ENCODE data around the gene KNTC1. TPM values are rescaled to one million over a fixed set of nuclear protein-coding genes. Genes with fewer than 3 reads are reported as not detected.

The KNTC1 gene
- total and polyA plus RNA-seq, 2 of the 13 experiments (the other 11 are each of a cell fraction or from before 2014, with no cell fraction given): 45.1 to 57.6 TPM

DNA sequence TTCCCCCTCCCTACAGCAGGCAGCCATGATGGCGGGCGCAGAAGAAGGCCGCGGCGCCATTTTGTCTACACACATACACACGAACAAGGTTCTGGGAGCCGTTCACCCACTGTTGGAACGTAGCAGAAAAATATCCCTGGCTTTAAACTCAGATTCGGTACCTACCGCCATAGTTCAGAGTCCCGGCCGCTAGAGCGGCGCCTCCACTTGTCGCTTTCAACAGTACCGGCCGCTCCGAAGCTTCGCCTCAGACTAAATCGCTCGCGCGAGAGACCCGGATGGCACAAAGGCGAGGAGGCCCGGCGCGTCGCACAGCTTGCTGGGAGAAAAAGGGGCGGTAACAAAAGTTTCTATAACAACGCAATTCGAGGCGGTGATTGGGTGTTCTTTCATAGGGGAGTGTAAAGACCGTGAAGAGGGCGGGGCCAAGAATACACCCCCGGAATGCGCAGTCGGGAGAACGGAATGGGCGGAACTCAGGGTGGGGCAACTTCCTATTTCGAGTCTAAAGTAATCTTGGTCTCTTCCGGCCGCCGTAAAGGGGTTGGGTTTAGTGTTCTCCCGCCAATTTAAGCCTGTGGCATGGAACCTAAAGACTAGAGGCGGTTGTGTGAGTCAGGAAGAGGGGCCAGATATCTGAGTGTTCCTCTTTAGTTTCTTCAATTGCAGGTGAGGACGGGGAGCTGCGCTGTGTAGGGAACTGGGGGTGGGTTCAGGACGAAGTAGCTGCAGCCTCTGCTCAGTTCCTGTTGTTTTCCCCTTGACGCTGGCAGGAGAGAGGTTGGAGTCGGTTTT is at the start of gene KNTC1, which contains the start of gene RSRC2 (continued):
- TF ChIP-seq, protein P1, sequence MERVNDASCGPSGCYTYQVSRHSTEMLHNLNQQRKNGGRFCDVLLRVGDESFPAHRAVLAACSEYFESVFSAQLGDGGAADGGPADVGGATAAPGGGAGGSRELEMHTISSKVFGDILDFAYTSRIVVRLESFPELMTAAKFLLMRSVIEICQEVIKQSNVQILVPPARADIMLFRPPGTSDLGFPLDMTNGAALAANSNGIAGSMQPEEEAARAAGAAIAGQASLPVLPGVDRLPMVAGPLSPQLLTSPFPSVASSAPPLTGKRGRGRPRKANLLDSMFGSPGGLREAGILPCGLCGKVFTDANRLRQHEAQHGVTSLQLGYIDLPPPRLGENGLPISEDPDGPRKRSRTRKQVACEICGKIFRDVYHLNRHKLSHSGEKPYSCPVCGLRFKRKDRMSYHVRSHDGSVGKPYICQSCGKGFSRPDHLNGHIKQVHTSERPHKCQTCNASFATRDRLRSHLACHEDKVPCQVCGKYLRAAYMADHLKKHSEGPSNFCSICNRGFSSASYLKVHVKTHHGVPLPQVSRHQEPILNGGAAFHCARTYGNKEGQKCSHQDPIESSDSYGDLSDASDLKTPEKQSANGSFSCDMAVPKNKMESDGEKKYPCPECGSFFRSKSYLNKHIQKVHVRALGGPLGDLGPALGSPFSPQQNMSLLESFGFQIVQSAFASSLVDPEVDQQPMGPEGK (CRISPR knock-in tag; IDR thresholded peaks at IDR 0.05): peak; percentile 74
- TF ChIP-seq PHF8 (CRISPR knock-in tag; IDR thresholded peaks at IDR 0.05) (peak; percentile 96), BCL3 (CRISPR knock-in tag; IDR thresholded peaks at IDR 0.05) (no peak), ELF3 (CRISPR knock-in tag; IDR thresholded peaks at IDR 0.05) (peak; percentile 68), TCF7L2 (IDR thresholded peaks at IDR 0.05; ENCODE audit: low read depth, low read length) (no peak), ZNF883 (CRISPR knock-in tag; IDR thresholded peaks at IDR 0.05; ENCODE audit: not compliant biosample characterization) (peak; percentile 18), HNRNPL (IDR thresholded peaks at IDR 0.05; ENCODE audit: low read depth, low read length) (peak; percentile 81), SNAPC2 (CRISPR knock-in tag; IDR thresholded peaks at IDR 0.05) (peak; percentile 67; the same call in 1 of the 2 replicates), RFX1 (IDR thresholded peaks at IDR 0.05) (peak; percentile 84), KDM3A (CRISPR knock-in tag; IDR thresholded peaks at IDR 0.05; ENCODE audit: low read depth) (0 out of 2 replicates have a peak, but pooled peaks have one; percentile 40), HMGXB3 (CRISPR knock-in tag; IDR thresholded peaks at IDR 0.05; ENCODE audit: borderline replicate concordance) (peak; percentile 77; the same call in 1 of the 2 replicates)
- TF ChIP-seq, protein P2, sequence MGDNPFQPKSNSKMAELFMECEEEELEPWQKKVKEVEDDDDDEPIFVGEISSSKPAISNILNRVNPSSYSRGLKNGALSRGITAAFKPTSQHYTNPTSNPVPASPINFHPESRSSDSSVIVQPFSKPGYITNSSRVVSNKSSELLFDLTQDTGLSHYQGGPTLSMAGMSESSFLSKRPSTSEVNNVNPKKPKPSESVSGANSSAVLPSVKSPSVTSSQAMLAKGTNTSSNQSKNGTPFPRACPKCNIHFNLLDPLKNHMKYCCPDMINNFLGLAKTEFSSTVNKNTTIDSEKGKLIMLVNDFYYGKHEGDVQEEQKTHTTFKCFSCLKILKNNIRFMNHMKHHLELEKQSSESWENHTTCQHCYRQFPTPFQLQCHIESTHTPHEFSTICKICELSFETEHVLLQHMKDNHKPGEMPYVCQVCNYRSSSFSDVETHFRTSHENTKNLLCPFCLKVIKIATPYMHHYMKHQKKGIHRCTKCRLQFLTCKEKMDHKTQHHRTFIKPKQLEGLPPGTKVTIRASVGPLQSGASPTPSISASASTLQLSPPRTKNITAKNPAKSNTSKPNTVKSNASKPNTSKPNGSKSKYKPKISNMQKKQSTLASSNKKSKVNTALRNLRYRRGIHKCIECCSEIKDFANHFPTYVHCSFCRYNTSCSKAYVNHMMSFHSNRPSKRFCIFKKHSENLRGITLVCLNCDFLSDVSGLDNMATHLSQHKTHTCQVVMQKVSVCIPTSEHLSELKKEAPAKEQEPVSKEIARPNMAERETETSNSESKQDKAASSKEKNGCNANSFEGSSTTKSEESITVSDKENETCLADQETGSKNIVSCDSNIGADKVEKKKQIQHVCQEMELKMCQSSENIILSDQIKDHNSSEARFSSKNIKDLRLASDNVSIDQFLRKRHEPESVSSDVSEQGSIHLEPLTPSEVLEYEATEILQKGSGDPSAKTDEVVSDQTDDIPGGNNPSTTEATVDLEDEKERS (CRISPR knock-in tag; IDR thresholded peaks at IDR 0.05): peak; percentile 92
- TF ChIP-seq, protein P3, sequence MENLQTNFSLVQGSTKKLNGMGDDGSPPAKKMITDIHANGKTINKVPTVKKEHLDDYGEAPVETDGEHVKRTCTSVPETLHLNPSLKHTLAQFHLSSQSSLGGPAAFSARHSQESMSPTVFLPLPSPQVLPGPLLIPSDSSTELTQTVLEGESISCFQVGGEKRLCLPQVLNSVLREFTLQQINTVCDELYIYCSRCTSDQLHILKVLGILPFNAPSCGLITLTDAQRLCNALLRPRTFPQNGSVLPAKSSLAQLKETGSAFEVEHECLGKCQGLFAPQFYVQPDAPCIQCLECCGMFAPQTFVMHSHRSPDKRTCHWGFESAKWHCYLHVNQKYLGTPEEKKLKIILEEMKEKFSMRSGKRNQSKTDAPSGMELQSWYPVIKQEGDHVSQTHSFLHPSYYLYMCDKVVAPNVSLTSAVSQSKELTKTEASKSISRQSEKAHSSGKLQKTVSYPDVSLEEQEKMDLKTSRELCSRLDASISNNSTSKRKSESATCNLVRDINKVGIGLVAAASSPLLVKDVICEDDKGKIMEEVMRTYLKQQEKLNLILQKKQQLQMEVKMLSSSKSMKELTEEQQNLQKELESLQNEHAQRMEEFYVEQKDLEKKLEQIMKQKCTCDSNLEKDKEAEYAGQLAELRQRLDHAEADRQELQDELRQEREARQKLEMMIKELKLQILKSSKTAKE (CRISPR knock-in tag; IDR thresholded peaks at IDR 0.05; ENCODE audit: borderline replicate concordance): no peak; the same call in 1 of the 2 replicates

Data from HepG2 (cell line).